GM12891 (cell line): Measurements from ENCODE around the gene ZIC5.

Source experiments
- POLR2A ChIP-seq: IDR thresholded peaks from 2 replicates; pipeline ENCODE4 v1.6.1; 2011; ENCODE audit warnings: low read depth, low read length, control low read depth
- POLR2AphosphoS5 ChIP-seq: IDR thresholded peaks from 2 replicates; pipeline ENCODE4 v1.6.1; 2011; ENCODE audit warnings: low read depth, low read length, control low read depth
- SPI1 ChIP-seq: IDR thresholded peaks from 2 replicates; pipeline ENCODE4 v1.6.1; 2011; ENCODE audit warnings: low read depth, low read length, control low read depth

DNA sequence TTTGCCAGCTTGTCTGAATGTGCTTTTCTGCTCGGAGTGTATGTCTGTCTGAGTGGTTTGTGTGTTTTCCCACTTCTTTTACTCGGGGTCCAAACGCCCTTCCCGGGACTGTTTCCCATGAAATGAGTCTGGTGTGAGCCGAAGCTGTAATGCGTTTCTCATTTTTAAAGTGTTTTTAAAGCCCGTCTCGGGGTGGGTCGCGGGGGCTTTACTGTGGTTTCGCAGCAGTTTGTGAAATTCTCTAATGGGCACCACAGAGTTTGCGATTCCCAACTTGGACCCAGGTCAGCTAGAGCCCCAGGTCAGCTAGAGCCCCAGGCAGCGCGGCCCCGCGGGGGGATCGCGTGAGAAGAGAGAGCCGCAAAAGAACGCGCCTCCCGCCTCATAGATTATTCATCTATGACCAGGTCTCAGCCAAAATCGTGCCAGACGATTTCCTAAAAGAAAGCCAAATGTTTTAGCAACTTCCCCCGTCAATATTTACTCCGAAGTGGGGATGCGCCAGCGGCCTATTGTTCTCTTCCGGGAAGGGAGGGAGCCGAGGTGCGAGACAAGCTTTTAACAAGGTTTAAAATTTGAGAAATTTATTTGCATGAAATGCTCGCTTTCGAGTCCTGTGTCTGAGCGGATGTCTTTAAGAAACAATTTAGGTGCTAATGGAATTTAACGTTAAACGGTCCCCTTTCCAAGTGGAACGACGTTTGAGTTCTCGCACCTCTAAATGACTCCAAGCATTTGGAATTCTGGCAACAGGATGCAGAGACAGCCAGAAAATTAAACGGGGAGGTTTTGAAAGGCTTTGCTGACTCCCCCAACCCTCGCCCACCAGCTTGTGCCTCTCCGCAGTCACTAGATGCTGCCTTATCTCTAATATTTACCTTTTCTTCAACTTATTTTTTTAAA lies 12.2 kb upstream of the ZIC5 start:
- TF ChIP-seq POLR2A (no peak), SPI1 (no peak), POLR2AphosphoS5 (no peak)
